ENCODE measurements around the gene L3MBTL4.

The L3MBTL4 gene

GRCh38 chr18:5942591-5942990 lies 472.1 kb downstream of the L3MBTL4 start:
- DNase-seq: no peak

- no peak for DNase-seq
Measured at GRCh38 chr18:5941890-5942289, 472.8 kb downstream of the L3MBTL4 start.

- DNase-seq: no peak
Measured at GRCh38 chr18:5939801-5940667, 474.7 kb downstream of the L3MBTL4 start.

GRCh38 chr18:5937795-5938194 lies 476.9 kb downstream of the L3MBTL4 start:
- no peak for DNase-seq

- no peak for DNase-seq
Measured at GRCh38 chr18:5937121-5937520, 477.6 kb downstream of the L3MBTL4 start.

GRCh38 chr18:5930789-5931188 lies 483.9 kb downstream of the L3MBTL4 start:
- no peak for DNase-seq

- DNase-seq: no peak
Measured at GRCh38 chr18:5918205-5918858, 496.4 kb downstream of the L3MBTL4 start.

- DNase-seq: no peak
Measured at GRCh38 chr18:5914951-5915350, 499.8 kb downstream of the L3MBTL4 start.

- DNase-seq: no peak
Measured at GRCh38 chr18:5914016-5914415, 500.7 kb downstream of the L3MBTL4 start.

GRCh38 chr18:5912566-5912965 lies 502.1 kb downstream of the L3MBTL4 start:
- DNase-seq: no peak

- DNase-seq: no peak
Measured at GRCh38 chr18:5909125-5909524, 505.6 kb downstream of the L3MBTL4 start.
